AG09309 (cell line): ENCODE data around the gene SLCO1A2.

Source experiments
- DNase-seq: peaks from one replicate; pipeline ENCODE4 v3.0.0-alpha.2; 2010; ENCODE audit warnings: low read depth
- H3K4me3 ChIP-seq: 2 replicates; pipeline ENCODE4 v1.5.1; 2011; ENCODE audit warnings: mild to moderate bottlenecking, low read depth, low read length, moderate library complexity; ENCODE audit not compliant: control insufficient read depth
- TF ChIP-seq, protein P1 (sequence below): IDR thresholded peaks from 2 replicates; pipeline ENCODE4 v1.5.1; 2011; ENCODE audit warnings: mild to moderate bottlenecking, low read depth, low read length, inconsistent platforms; ENCODE audit not compliant: insufficient read depth, control insufficient read depth; ENCODE audit errors: missing control alignments

SLCO1A2 gene

DNA sequence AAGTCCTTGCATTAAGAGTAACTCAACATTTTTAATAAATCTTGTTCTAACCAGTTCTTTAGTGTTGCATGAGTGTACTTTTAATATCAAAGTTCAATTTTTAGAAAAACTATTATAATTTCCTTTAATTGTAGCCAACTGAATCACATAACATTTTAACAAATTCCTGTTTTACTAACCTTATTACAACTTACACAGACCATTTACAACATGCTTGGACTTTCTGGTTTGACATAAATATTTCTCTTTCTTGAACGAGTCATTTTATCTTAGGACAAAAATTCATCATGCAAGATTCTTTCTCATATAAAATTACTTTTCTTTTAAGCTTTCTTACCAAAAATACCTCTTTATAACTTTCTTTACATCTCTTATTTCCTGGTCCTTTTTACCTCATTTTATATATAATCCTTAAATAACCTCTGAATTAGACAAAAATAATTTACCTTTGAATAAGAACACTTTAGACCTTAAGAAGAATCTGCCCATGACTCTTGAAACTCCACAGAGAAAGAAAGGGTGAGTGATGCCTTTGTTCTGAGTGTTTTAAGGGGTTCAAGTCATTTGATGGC lies 3.9 kb downstream of the SLCO1A2 start:
- no peak overlapping the region for H3K4me3 ChIP-seq
- DNase-seq: no peak
- TF ChIP-seq, protein P1, sequence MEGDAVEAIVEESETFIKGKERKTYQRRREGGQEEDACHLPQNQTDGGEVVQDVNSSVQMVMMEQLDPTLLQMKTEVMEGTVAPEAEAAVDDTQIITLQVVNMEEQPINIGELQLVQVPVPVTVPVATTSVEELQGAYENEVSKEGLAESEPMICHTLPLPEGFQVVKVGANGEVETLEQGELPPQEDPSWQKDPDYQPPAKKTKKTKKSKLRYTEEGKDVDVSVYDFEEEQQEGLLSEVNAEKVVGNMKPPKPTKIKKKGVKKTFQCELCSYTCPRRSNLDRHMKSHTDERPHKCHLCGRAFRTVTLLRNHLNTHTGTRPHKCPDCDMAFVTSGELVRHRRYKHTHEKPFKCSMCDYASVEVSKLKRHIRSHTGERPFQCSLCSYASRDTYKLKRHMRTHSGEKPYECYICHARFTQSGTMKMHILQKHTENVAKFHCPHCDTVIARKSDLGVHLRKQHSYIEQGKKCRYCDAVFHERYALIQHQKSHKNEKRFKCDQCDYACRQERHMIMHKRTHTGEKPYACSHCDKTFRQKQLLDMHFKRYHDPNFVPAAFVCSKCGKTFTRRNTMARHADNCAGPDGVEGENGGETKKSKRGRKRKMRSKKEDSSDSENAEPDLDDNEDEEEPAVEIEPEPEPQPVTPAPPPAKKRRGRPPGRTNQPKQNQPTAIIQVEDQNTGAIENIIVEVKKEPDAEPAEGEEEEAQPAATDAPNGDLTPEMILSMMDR: no peak

DNA sequence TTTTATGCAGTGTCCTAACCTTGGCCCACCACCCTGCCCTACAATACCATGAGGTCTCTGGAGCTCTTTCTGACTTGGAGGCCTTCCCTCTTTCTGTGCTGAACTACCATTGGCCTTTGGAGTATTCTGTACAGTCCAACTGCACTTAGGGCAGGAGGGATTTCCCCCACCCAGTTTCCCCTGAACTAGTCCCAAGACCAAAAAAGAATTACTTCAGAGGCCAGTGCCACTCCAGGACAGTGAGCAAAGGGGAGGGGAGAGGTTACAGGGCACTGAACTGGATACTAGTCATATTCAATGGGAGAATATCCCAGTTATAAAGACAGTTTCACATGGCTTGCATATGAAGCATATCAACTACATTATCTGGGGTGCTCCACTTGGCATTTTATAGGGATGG lies 6.1 kb downstream of the SLCO1A2 start:
- H3K4me3 ChIP-seq: no peak overlapping the region
- DNase-seq: no peak
- TF ChIP-seq, protein P1: no peak

DNA sequence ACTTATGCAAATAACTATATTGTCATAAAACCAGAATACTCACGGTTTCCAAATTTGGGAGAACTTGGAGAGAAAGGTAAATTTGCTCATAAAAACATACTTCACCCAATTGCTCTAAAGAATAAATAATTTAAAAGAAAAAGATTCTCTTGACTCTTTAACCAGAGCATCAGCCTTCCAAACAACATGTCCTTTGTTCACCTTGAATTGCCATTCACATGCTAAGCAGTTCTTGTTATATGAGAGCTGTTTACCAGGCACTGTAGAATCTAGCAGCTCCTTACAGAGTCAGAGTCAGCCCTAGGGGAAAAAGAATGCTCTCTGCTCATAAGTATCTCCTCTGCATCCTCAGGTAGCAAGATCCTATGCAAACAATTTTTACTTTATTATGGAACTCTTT lies 10.2 kb downstream of the SLCO1A2 start:
- no peak for DNase-seq
- TF ChIP-seq, protein P1: no peak
- no peak overlapping the region for H3K4me3 ChIP-seq

DNA sequence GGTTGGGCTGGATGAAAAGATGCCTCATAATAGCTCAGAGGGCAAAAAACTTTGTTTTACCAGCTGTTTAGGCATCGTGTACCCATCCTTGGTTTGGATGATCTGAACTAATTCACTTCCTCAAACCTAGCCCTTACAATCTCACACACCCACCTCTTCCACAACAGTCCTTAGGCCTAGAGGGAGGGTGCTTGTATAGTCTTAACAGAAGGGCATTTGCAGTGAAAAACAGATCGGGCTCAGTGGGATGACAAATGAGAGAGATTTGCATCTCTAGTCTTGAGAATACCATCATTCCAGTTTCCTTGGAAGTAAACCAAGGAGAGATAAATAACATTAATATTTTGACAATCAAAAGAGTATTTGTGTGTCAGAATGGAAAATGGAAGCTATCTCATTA lies 11.0 kb downstream of the SLCO1A2 start:
- no peak for DNase-seq
- H3K4me3 ChIP-seq: no peak overlapping the region
- TF ChIP-seq, protein P1: no peak

DNA sequence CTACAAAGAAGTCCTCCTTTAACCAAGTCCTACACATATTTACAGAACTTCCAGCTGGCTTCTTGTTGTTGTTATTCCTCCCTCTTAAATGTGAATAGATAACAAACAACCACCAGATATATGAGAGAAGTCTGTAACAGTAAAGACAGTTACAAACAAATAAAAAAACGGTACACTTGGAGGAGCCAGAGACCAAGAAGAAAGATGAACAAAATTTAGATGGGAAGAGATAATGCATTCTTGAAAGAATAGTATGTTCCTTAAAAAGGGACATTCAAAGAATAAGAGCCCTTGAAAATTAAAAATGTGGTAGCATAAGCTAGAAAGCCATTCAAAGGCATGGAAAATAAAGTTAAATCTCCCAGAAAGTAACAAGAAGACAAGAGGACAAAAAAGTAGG lies 25.9 kb downstream of the SLCO1A2 start:
- TF ChIP-seq, protein P1: no peak
- H3K4me3 ChIP-seq: no peak overlapping the region
- DNase-seq: no peak

DNA sequence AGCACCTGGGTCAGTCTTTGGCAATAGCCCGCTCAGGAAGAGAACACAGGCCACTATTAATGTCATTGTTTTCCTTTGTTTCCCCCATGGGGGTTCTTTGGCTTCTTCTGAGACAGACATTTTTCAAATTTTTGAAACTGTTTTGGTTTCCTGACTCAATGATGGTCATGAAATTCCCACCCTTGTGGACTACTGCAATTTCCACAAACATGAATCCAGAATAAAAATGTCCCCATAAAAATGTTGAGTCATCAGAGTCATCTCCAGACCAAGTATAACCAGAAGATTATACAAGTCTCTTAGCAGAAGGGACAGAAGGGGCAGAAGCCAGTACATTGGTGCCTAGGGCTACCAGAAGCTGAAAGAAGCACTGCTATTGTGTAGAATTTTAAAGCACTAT lies 29.1 kb downstream of the SLCO1A2 start:
- TF ChIP-seq, protein P1: no peak
- no peak for DNase-seq
- no peak overlapping the region for H3K4me3 ChIP-seq

DNA sequence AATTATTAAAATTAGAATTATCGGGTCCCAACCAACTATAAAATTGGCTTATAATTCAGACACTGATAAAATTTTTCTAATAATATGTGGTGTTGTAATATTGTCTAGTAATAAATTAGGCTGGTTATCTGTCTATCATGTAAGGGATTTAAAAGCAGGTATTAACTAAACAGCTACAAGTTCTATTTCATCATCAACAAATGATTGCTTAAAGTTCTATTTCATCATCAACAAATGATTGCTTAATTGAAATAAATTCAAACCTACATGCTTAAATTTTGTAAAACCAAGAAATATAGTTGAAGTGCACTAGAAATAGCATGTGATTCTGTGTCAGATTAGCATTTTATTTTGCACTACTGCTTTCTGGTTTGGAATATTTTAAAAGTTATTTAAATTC lies 34.1 kb downstream of the SLCO1A2 start:
- DNase-seq: no peak
- TF ChIP-seq, protein P1: no peak
- H3K4me3 ChIP-seq: no peak overlapping the region
